ENCODE data around the gene TMEM178A.

DNA sequence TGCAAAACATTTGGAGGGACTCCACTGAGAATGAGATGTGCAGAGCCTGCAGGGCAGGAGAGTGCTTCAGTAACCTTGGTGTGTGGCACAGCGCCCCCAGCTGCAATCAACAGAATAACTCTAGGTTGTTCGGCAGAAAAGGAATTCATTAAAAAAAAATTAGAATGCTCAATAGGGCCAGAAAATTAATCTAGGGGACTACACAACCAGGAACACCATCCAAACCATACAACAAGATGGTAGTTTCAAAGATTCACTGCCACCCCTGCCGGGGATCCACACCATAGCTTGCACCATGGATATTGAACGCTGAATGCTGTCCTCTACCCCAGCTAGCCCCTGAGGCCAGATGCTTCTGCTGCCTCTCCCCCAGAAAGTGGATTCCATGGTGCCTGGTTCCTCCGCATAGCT, 63.2 kb downstream of the TMEM178A start:
- TF ChIP-seq CTCF (IDR thresholded peaks at IDR 0.05) (peak in 1 of 4 experiments; percentile 30), POLR2A (IDR thresholded peaks at IDR 0.05) (no peak)

Data from sigmoid colon (tissue), 3 donors.